Liver (tissue), 9 donors: ENCODE measurements around the gene DGCR2. TPM values are rescaled to one million over a fixed set of nuclear protein-coding genes. Genes with fewer than 3 reads are reported as not detected.

Source experiments
- DNase-seq: peaks from one replicate; pipeline ENCODE4 v3.0.0-alpha.2; 2017; ENCODE audit warnings: low spot score
- H3K27ac ChIP-seq, 2 donors: one replicate each; pipeline ENCODE4 v1.7.0; 2013; ENCODE audit warnings: inconsistent platforms in 2 of 2, low read length in 2 of 2, control low read depth in 1 of 2, low read depth in 1 of 2, mild to moderate bottlenecking in 1 of 2
- H3K27me3 ChIP-seq, 4 donors: one replicate each; pipeline versions ENCODE4 v1.6.1 to v1.7.0; 2013; ENCODE audit warnings: low read length in 3 of 4, inconsistent platforms in 1 of 4, mild to moderate bottlenecking in 1 of 4, moderate library complexity in 1 of 4; ENCODE audit not compliant: control insufficient read depth in 4 of 4, insufficient read depth in 4 of 4
- H3K36me3 ChIP-seq, 4 donors: one replicate each; pipeline versions ENCODE4 v1.6.1 to v1.7.0; 2013; ENCODE audit warnings: low read length in 3 of 4, mild to moderate bottlenecking in 3 of 4, low read depth in 1 of 4, moderate library complexity in 1 of 4; ENCODE audit not compliant: control insufficient read depth in 4 of 4, insufficient read depth in 3 of 4
- H3K4me1 ChIP-seq, 4 donors: one replicate each; pipeline versions ENCODE4 v1.6.1 to v1.7.0; 2013; ENCODE audit warnings: low read length in 3 of 4, mild to moderate bottlenecking in 3 of 4, moderate library complexity in 1 of 4; ENCODE audit not compliant: control insufficient read depth in 4 of 4, insufficient read depth in 4 of 4
- H3K4me3 ChIP-seq, 3 donors: one replicate each; pipeline versions ENCODE4 v1.6.1 to v1.7.0; 2013; ENCODE audit warnings: low read length in 3 of 3, control low read depth in 1 of 3, low read depth in 1 of 3, mild to moderate bottlenecking in 1 of 3
- H3K9ac ChIP-seq, 2 donors: one replicate each; pipeline ENCODE4 v1.7.0; 2013; ENCODE audit warnings: low read length in 2 of 2, mild to moderate bottlenecking in 2 of 2, moderate library complexity in 2 of 2, control low read depth in 1 of 2, low read depth in 1 of 2
- H3K9me3 ChIP-seq, 4 donors: one replicate each; pipeline versions ENCODE4 v1.6.1 to v1.7.0; 2013; ENCODE audit warnings: low read length in 3 of 4; ENCODE audit not compliant: control insufficient read depth in 4 of 4
- ATF3 ChIP-seq: IDR thresholded peaks from 2 replicates; pipeline ENCODE4 v1.6.1; 2016; ENCODE audit warnings: antibody characterized with exemption
- EGR1 ChIP-seq, 2 donors: IDR thresholded peaks; 2 replicates each; pipeline ENCODE4 v1.6.1; 2016 to 2018; ENCODE audit warnings: antibody characterized with exemption in 2 of 2, low read depth in 2 of 2
- FOXA2 ChIP-seq: IDR thresholded peaks from 2 replicates; pipeline ENCODE4 v1.6.1; 2016; ENCODE audit warnings: antibody characterized with exemption
- GABPA ChIP-seq, 2 donors: IDR thresholded peaks in 1 of 2; conservative IDR thresholded peaks in 1 of 2; 2 replicates each; pipeline ENCODE4 v1.6.1; 2016; ENCODE audit warnings: antibody characterized with exemption in 2 of 2, mild to moderate bottlenecking in 1 of 2, moderate library complexity in 1 of 2
- HNF4A ChIP-seq, 2 donors: conservative IDR thresholded peaks; 2 replicates each; pipeline ENCODE4 v1.6.1; 2016; ENCODE audit warnings: antibody characterized with exemption in 2 of 2, mild to moderate bottlenecking in 2 of 2
- HNF4G ChIP-seq: IDR thresholded peaks from 2 replicates; pipeline ENCODE4 v1.6.1; 2016; ENCODE audit warnings: antibody characterized with exemption
- JUND ChIP-seq, 2 donors: IDR thresholded peaks; 2 replicates each; pipeline ENCODE4 v1.6.1; 2016; ENCODE audit warnings: antibody characterized with exemption in 2 of 2
- MAX ChIP-seq: IDR thresholded peaks from 2 replicates; pipeline ENCODE4 v1.6.1; 2016; ENCODE audit warnings: antibody characterized with exemption
- RAD21 ChIP-seq, 2 donors: IDR thresholded peaks; 2 replicates each; pipeline ENCODE4 v1.6.1; 2016; ENCODE audit warnings: antibody characterized with exemption in 2 of 2, mild to moderate bottlenecking in 2 of 2
- REST ChIP-seq: IDR thresholded peaks from 2 replicates; pipeline ENCODE4 v1.6.1; 2016; ENCODE audit warnings: antibody characterized with exemption, mild to moderate bottlenecking
- YY1 ChIP-seq: IDR thresholded peaks from 2 replicates; pipeline ENCODE4 v1.6.1; 2016; ENCODE audit warnings: antibody characterized with exemption, mild to moderate bottlenecking
- ZBTB33 ChIP-seq: IDR thresholded peaks from 2 replicates; pipeline ENCODE4 v1.6.1; 2016; ENCODE audit warnings: antibody characterized with exemption
- WGBS: extraction: QIAGEN DNeasy Blood & Tissue Kit; methylation state at CpG from one replicate; pipeline ENCODE4 v1.1.7; 2013; 5-methylcytosine and 5-hydroxymethylcytosine counted together
- polyA plus RNA-seq, 2 donors: library from polyadenylated mRNA; stranded (reverse) in 1 of 2; unstranded in 1 of 2; fragments of 200-250 nt in 1 of 2; fragments of >200 nt in 1 of 2; fragmentation: Nextera tagmentation in 1 of 2; extraction: Ambion mirVana in 1 of 2; gene quantifications; one replicate each; pipeline versions ENCODE4 v1.2.1 to v1.2.3, GENCODE V29; 2013 to 2015
- total RNA-seq, 2 donors: library from RNA; depleted of rRNA; stranded (reverse); fragments of >200 nt; gene quantifications; one replicate each; pipeline ENCODE4 v1.2.3, GENCODE V29; 2014
- donor health status: healthy.
- donor health status: healthy.
- donor health status: healthy.
- donor health status: healthy.
- donor health status: healthy.

DGCR2 gene
- total and polyA plus RNA-seq, 4 donors = 11.2 to 30.0 (median 21.1) TPM

GRCh38 chr22:19131685-19132015, 9.4 kb upstream of the DGCR2 start:
- WGBS = 97% methylated on average over 19 of the region's 19 CpGs
- H3K4me1 ChIP-seq = no peaks in the 10 kb centered on the region
- no peak overlapping the region for H3K9ac ChIP-seq
- no peak overlapping the region for H3K27ac ChIP-seq
- no peak overlapping the region for H3K4me3 ChIP-seq
- peaks cover 2 to 29% (median 17%) of the 10 kb centered on the region in 4 donors for H3K36me3 ChIP-seq
- no peaks in the 10 kb centered on the region for H3K9me3 ChIP-seq
- DNase-seq = no peak
- TF ChIP-seq MAX (no peak), GABPA (IDR thresholded peaks at IDR 0.05 in 1 of 2, conservative IDR thresholded peaks at IDR 0.05 in 1 of 2) (no peak)
- no peaks in the 10 kb centered on the region for H3K27me3 ChIP-seq

GRCh38 chr22:19130959-19131684, 8.9 kb upstream of the DGCR2 start, which contains the start of gene TSSK2:
Gene TSSK2, plus strand, starts transcription at chr22:19131308. Its CDS starts 92 bp downstream, at chr22:19131400.
- no peaks in the 10 kb centered on the region for H3K9me3 ChIP-seq
- H3K36me3 ChIP-seq = peaks cover 2 to 24% (median 16%) of the 10 kb centered on the region in 4 donors
- H3K9ac ChIP-seq = no peak within 1 kb of the TSS
- TF ChIP-seq ZBTB33 = no peak
- TF ChIP-seq JUND (IDR thresholded peaks at IDR 0.05) = no peak
- no peak for TF ChIP-seq YY1
- no peak for TF ChIP-seq FOXA2
- no peak for TF ChIP-seq RAD21 (IDR thresholded peaks at IDR 0.05)
- TF ChIP-seq HNF4A (conservative IDR thresholded peaks at IDR 0.05) = no peak
- TF ChIP-seq EGR1 (IDR thresholded peaks at IDR 0.05; ENCODE audit: low read depth in 2 of 2) = no peak
- no peak for TF ChIP-seq REST
- TF ChIP-seq HNF4G = no peak
- TF ChIP-seq ATF3 = no peak
- H3K27me3 ChIP-seq = no peaks in the 10 kb centered on the region
- H3K4me1 ChIP-seq = no peaks in the 10 kb centered on the region
- no peak within 1 kb of the TSS for H3K27ac ChIP-seq
- no peak within 1 kb of the TSS for H3K4me3 ChIP-seq
- WGBS = 93% methylated on average over 27 of the region's 27 CpGs
- no peak for DNase-seq
